Kidney (tissue), 14 donors: ENCODE results near the gene RIPPLY3. TPM values are rescaled to one million over a fixed set of nuclear protein-coding genes. Genes with fewer than 3 reads are reported as not detected.

Experiments
- DNase-seq, 5 donors: peaks; one replicate each; pipeline ENCODE4 v3.0.0-alpha.2; 2013 to 2020
- FAIRE-seq: peaks from 2 replicates; lab custom pipeline; 2012; peaks lifted over from hg19 to GRCh38; lab: Jason Lieb, UNC
- H3K27ac ChIP-seq, 2 donors: one replicate each; pipeline ENCODE4 v1.7.0; 2013; ENCODE audit warnings: low read depth in 2 of 2, low read length in 2 of 2, inconsistent platforms in 1 of 2
- H3K27me3 ChIP-seq: one replicate; pipeline ENCODE4 v1.7.1; 2013; ENCODE audit warnings: low read length, inconsistent platforms; ENCODE audit not compliant: control insufficient read depth, insufficient read depth
- H3K36me3 ChIP-seq, 3 donors: one replicate each; pipeline versions ENCODE4 v1.7.0 to v1.7.1; 2013; ENCODE audit warnings: low read length in 3 of 3, control low read depth in 1 of 3, inconsistent platforms in 1 of 3; ENCODE audit not compliant: insufficient read depth in 3 of 3, control insufficient read depth in 2 of 3
- H3K4me1 ChIP-seq, 3 donors: one replicate each; pipeline versions ENCODE4 v1.7.0 to v1.7.1; 2013; ENCODE audit warnings: low read length in 3 of 3, inconsistent platforms in 1 of 3, low read depth in 1 of 3; ENCODE audit not compliant: control insufficient read depth in 2 of 3, insufficient read depth in 2 of 3
- H3K4me3 ChIP-seq, 3 donors: one replicate each; pipeline versions ENCODE4 v1.7.0 to v1.8.1; 2013; ENCODE audit warnings: low read length in 3 of 3, control low read depth in 1 of 3, inconsistent platforms in 1 of 3
- H3K9ac ChIP-seq, 3 donors: one replicate each; pipeline versions ENCODE4 v1.7.0 to v1.7.1; 2013; ENCODE audit warnings: low read length in 3 of 3, control low read depth in 1 of 3, inconsistent platforms in 1 of 3
- H3K9me3 ChIP-seq, 3 donors: one replicate each; pipeline versions ENCODE4 v1.7.0 to v1.7.1; 2013; ENCODE audit warnings: low read length in 3 of 3, control low read depth in 1 of 3, inconsistent platforms in 1 of 3; ENCODE audit not compliant: control insufficient read depth in 2 of 3, insufficient read depth in 1 of 3
- intact Hi-C: fragments of 100-400 bp; cut with DNase I; formaldehyde crosslinking; loops from one replicate; pipeline ENCODE4 v1.11.1; 2022
- polyA plus RNA-seq: library from polyadenylated mRNA; stranded (reverse); fragments of 350-450 nt; fragmentation: Illumina TruSeq; extraction: RNeasy Lipid Tissue Mini Kit (QIAGEN cat#74804); gene quantifications from one replicate; pipeline ENCODE4 v1.2.3, GENCODE V29; 2014; ENCODE audit warnings: low read depth, low replicate concordance; ENCODE audit not compliant: insufficient read depth
- total RNA-seq: library from RNA; stranded (reverse); fragmentation: NEBNext Ultra II Directional; extraction: Animal tissue kit (Norgen Biotek cat#: 25700); gene quantifications from one replicate; pipeline ENCODE4 v1.2.1, GENCODE V29; 2021
- TF ChIP-seq, protein P1 (sequence below): IDR thresholded peaks from 3 replicates; pipeline ENCODE4 v1.5.1; 2012; ENCODE audit warnings: mild to moderate bottlenecking, moderate library complexity, borderline replicate concordance; ENCODE audit not compliant: insufficient read depth; ENCODE audit errors: extremely low read depth
- donor health status: control.
- donor health status: control.
- donor health status: control.
- donor health status: control.
- donor health status: control.
- donor health status: DM: yes; HTN: yes; CAD: no.
- donor health status: Normal renal cell carcinoma (clear cell type).

Gene RIPPLY3
- total and polyA plus RNA-seq, 2 donors from 2014 or later: 0.26 to 0.31 TPM

DNA sequence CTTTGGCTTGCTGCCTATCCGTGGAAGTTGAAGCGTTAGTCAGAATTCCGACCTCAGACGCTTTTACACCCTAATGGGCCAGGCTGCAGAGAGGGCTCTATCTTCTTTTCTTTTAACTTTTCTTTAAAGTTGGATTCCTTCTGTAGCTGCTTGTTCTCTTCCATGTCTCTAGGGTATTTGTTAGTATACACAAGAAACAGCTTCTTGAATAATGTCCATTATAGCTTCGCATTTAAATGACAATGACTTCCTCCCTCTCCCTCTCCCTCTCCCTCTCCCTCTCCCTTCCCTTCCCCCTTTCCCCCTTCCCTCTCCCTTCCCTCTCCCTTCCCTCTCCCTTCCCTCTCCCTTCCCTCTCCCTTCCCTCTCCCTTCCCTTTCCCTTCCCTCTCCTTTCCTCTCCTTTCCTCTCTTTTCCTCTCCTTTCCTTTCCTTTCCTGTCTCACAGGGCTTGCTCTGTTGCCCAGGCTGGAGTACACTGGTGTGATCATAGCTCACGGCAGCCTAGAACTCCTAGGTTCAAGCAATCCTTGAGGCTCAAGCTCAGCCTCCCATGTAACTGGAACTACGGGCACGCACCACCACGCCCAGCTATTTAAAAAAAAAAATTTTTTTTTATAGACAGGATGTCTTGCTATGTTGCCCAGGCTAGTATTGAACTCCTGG is 33.0 kb downstream of the RIPPLY3 start:
- Histone ChIP-seq H3K27me3 (no peaks in the 10 kb centered on the region), H3K36me3 (no peaks in the 10 kb centered on the region), H3K27ac (no peak overlapping the region), H3K9me3 (no peaks in the 10 kb centered on the region), H3K4me1 (no peaks in the 10 kb centered on the region), H3K4me3 (no peak overlapping the region), H3K9ac (no peak overlapping the region)
- intact Hi-C loops: no loop called here
- TF ChIP-seq, protein P1, sequence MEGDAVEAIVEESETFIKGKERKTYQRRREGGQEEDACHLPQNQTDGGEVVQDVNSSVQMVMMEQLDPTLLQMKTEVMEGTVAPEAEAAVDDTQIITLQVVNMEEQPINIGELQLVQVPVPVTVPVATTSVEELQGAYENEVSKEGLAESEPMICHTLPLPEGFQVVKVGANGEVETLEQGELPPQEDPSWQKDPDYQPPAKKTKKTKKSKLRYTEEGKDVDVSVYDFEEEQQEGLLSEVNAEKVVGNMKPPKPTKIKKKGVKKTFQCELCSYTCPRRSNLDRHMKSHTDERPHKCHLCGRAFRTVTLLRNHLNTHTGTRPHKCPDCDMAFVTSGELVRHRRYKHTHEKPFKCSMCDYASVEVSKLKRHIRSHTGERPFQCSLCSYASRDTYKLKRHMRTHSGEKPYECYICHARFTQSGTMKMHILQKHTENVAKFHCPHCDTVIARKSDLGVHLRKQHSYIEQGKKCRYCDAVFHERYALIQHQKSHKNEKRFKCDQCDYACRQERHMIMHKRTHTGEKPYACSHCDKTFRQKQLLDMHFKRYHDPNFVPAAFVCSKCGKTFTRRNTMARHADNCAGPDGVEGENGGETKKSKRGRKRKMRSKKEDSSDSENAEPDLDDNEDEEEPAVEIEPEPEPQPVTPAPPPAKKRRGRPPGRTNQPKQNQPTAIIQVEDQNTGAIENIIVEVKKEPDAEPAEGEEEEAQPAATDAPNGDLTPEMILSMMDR: no peak
- DNase-seq: no peak
- FAIRE-seq: no peak

DNA sequence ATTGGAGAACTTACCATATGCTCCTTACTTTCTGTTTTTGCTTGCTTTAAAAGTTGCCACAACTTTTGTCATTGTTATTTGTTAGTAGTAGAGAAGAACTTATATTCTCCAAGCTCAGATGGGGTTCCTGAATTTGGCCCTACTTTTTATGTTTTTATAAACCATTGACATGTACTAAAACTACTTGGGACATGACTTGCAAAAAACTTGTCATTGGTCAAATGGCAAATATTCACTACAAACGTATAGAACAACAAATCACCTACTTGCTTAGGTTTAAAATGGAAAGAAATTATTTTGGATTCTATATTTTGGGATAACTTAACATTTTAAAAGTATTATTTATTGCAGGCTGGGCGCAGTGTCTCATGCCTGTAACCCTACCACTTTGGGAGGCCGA is 33.7 kb downstream of the RIPPLY3 start:
- Histone ChIP-seq H3K36me3 (no peaks in the 10 kb centered on the region), H3K27ac (no peak overlapping the region), H3K9ac (no peak overlapping the region), H3K4me3 (no peak overlapping the region), H3K27me3 (no peaks in the 10 kb centered on the region), H3K9me3 (no peaks in the 10 kb centered on the region), H3K4me1 (no peaks in the 10 kb centered on the region)
- FAIRE-seq: no peak
- TF ChIP-seq, protein P1: no peak
- DNase-seq: no peak
- intact Hi-C loops: no loop called here

DNA sequence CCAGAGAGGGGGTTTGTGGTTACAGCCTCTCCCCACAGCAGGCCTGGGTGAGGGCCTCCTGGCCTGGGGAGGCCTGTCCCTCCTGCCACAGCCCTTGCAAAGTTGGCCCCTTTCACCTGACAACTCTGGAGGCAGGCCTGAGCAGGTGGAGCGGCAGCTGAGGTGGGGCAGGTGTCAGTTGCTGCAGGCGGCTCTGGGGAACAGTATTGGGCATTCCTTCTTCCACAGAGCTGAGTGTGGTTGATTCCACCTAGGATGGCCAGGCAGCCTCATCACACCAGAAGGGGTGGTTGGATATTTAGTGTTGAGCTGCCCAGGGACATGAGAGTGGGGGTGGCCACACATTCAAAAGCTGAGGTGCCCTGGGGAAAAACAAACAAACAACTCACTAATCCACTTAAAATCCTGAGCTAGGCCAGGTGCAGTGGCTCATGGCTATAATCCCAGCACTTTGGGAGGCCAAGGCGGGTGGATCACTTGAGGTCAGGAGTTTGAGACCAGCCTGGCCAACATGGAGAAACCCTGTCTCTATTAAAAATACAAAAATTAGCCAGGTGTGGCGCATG is 35.3 kb downstream of the RIPPLY3 start:
- TF ChIP-seq, protein P1: no peak
- intact Hi-C loops: no loop called here
- Histone ChIP-seq H3K36me3 (no peaks in the 10 kb centered on the region), H3K27me3 (no peaks in the 10 kb centered on the region), H3K27ac (no peak overlapping the region), H3K9ac (no peak overlapping the region), H3K9me3 (no peaks in the 10 kb centered on the region), H3K4me1 (no peaks in the 10 kb centered on the region), H3K4me3 (no peak overlapping the region)
- DNase-seq (no peak), FAIRE-seq (no peak)
